Measurements from ENCODE around the gene AIG1. TPM values are rescaled to one million over a fixed set of nuclear protein-coding genes. Genes with fewer than 3 reads are reported as not detected.

AIG1 gene
- total RNA-seq, 6 donors from 2014 or later: 6.3 to 26.6 (median 20.8) TPM

- WGBS, 2 donors: 90 to 94% methylated on average over 2 of the region's 2 CpGs
- no peak overlapping the region for H3K4me3 ChIP-seq
- no peaks in the 10 kb centered on the region for H3K36me3 ChIP-seq
- H3K4me1 ChIP-seq: no peaks in the 10 kb centered on the region
- no peaks in the 10 kb centered on the region for H3K9me3 ChIP-seq
- DNase-seq: no peak
- TF ChIP-seq EP300 (IDR thresholded peaks at IDR 0.05) (no peak), CTCF (IDR thresholded peaks at IDR 0.05) (no peak), POLR2A (IDR thresholded peaks at IDR 0.05) (no peak), POLR2AphosphoS5 (IDR thresholded peaks at IDR 0.05) (no peak)
- ATAC-seq (ENCODE audit: low FRiP score in 2 of 2): no peak
- no peaks in the 10 kb centered on the region for H3K27me3 ChIP-seq
- H3K27ac ChIP-seq: no peak overlapping the region
Measured at GRCh38 chr6:143210420-143210819, 149.7 kb downstream of the AIG1 start.

GRCh38 chr6:143213859-143214376 lies 153.2 kb downstream of the AIG1 start:
- ATAC-seq (ENCODE audit: low FRiP score in 2 of 2) (no peak), DNase-seq (no peak)
- Histone ChIP-seq H3K36me3 (no peaks in the 10 kb centered on the region), H3K4me1 (no peaks in the 10 kb centered on the region), H3K27ac (no peak overlapping the region), H3K4me3 (no peak overlapping the region), H3K9me3 (no peaks in the 10 kb centered on the region), H3K27me3 (no peaks in the 10 kb centered on the region)
- no peak for TF ChIP-seq POLR2A (IDR thresholded peaks at IDR 0.05)
- TF ChIP-seq POLR2AphosphoS5 (IDR thresholded peaks at IDR 0.05): no peak
- no peak for TF ChIP-seq CTCF (IDR thresholded peaks at IDR 0.05)
- TF ChIP-seq EP300 (IDR thresholded peaks at IDR 0.05): no peak
- WGBS, 2 donors: 72 to 78% methylated on average over 3 of the region's 3 CpGs

DNA sequence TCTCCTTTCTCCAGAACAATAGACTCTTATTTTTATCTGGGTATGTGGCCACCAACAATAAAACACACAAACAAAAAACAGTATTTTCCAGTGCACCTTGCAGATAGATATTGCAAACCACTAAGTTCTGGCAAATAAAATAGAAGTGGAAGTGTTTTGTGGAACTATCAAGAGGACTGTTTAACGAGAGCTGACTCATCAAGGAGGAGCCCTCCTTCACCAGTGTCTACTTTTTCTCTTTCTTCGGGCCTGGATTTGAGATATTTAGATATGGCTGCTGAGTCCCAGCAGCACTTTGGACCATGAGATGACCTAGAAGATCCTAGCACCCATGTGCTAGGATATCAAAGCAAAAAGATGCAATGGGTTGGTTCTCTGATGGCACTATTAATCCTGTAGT lies 154.7 kb downstream of the AIG1 start:
- TF ChIP-seq EP300 (IDR thresholded peaks at IDR 0.05) (no peak), POLR2A (IDR thresholded peaks at IDR 0.05) (no peak)
- WGBS, 2 donors: 65 to 69% methylated on average over 2 of the region's 2 CpGs
- H3K4me3 ChIP-seq: no peak overlapping the region
- no peaks in the 10 kb centered on the region for H3K4me1 ChIP-seq
- no peak for DNase-seq
- no peaks in the 10 kb centered on the region for H3K9me3 ChIP-seq
- no peaks in the 10 kb centered on the region for H3K27me3 ChIP-seq
- H3K27ac ChIP-seq: no peak overlapping the region
- H3K36me3 ChIP-seq: no peaks in the 10 kb centered on the region
- ATAC-seq (ENCODE audit: low FRiP score in 2 of 2): no peak

DNA sequence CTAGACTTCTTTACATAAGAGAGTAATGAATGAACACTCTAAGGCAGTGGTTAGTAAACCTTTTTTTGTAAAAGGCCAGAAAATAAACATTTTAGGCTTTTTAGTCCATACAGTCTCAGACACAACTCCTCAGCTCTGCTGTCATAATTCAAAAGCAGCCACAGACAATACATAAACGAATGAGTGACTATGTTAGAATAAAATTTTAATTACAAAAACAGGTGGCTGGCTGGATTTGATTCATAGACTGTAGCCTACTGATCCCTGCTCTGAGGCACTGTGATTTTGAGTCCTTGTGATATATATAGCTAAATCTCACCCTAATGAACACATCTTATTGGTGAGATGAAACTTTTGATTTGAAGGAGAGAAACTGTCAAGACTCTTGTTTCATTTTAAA lies 155.1 kb downstream of the AIG1 start:
- Histone ChIP-seq H3K9me3 (no peaks in the 10 kb centered on the region), H3K27ac (no peak overlapping the region), H3K27me3 (no peaks in the 10 kb centered on the region), H3K4me3 (no peak overlapping the region), H3K4me1 (no peaks in the 10 kb centered on the region), H3K36me3 (no peaks in the 10 kb centered on the region)
- TF ChIP-seq CTCF (IDR thresholded peaks at IDR 0.05) (no peak), EP300 (IDR thresholded peaks at IDR 0.05) (no peak), POLR2A (IDR thresholded peaks at IDR 0.05) (no peak), POLR2AphosphoS5 (IDR thresholded peaks at IDR 0.05) (no peak)
- DNase-seq (no peak), ATAC-seq (ENCODE audit: low FRiP score in 2 of 2) (no peak)
- 55 to 64% methylated on average over 1 of the region's 1 CpG for WGBS, 2 donors

GRCh38 chr6:143218233-143218632 lies 157.5 kb downstream of the AIG1 start:
- Histone ChIP-seq H3K4me1 (no peaks in the 10 kb centered on the region), H3K27me3 (no peaks in the 10 kb centered on the region), H3K9me3 (no peaks in the 10 kb centered on the region), H3K36me3 (no peaks in the 10 kb centered on the region), H3K27ac (no peak overlapping the region), H3K4me3 (no peak overlapping the region)
- 89 to 94% methylated on average over 5 of the region's 5 CpGs for WGBS, 2 donors
- no peak for ATAC-seq (ENCODE audit: low FRiP score in 2 of 2)
- TF ChIP-seq EP300 (IDR thresholded peaks at IDR 0.05): no peak
- no peak for TF ChIP-seq CTCF (IDR thresholded peaks at IDR 0.05)
- TF ChIP-seq POLR2A (IDR thresholded peaks at IDR 0.05): no peak
- TF ChIP-seq POLR2AphosphoS5 (IDR thresholded peaks at IDR 0.05): no peak
- DNase-seq: no peak
